ENCODE results near the gene PANK4. TPM values are rescaled to one million over a fixed set of nuclear protein-coding genes. Genes with fewer than 3 reads are reported as not detected.

The PANK4 gene
- total and polyA plus RNA-seq, 9 of the 15 experiments (the other 6 are each of a cell fraction or from before 2014, with no cell fraction given): 0.93 to 55.6 (median 31.5) TPM

- peak; percentile 53 to 55 for TF ChIP-seq E2F6 (IDR thresholded peaks at IDR 0.05; ENCODE audit: borderline replicate concordance in 1 of 2, extremely low read depth in 1 of 2, insufficient read depth in 1 of 2, insufficient read length in 1 of 2, low read depth in 1 of 2, low read length in 1 of 2, poor library complexity in 1 of 2, severe bottlenecking in 1 of 2)
- TF ChIP-seq HMG20A (CRISPR knock-in tag; conservative IDR thresholded peaks at IDR 0.05): no peak
- no peak for TF ChIP-seq CBX5 (IDR thresholded peaks at IDR 0.05; ENCODE audit: borderline replicate concordance, low read depth)
- TF ChIP-seq NONO (IDR thresholded peaks at IDR 0.05; ENCODE audit: low read depth in 2 of 2, low read length in 1 of 2): no peak
- no peak for TF ChIP-seq ZNF444 (CRISPR knock-in tag; IDR thresholded peaks at IDR 0.05)
- peak; percentile 64 for TF ChIP-seq ZNF263 (CRISPR knock-in tag; IDR thresholded peaks at IDR 0.05; ENCODE audit: borderline replicate concordance)
- no peak for TF ChIP-seq SRSF1 (IDR thresholded peaks at IDR 0.05; ENCODE audit: low read depth, low read length)
- no peak for TF ChIP-seq STAT6 (CRISPR knock-in tag; IDR thresholded peaks at IDR 0.05)
- TF ChIP-seq EP300 (IDR thresholded peaks at IDR 0.05; ENCODE audit: low read length): no peak
- 0 out of 2 replicates have a peak, but pooled peaks have one; percentile 34 for TF ChIP-seq NFRKB (IDR thresholded peaks at IDR 0.05; ENCODE audit: low read depth)
- no peak for TF ChIP-seq RBM15 (IDR thresholded peaks at IDR 0.05; ENCODE audit: insufficient read depth, low read length)
- 0 out of 2 replicates have a peak, but pooled peaks have one; percentile 2 for TF ChIP-seq JUN (IDR thresholded peaks at IDR 0.05; ENCODE audit: borderline replicate concordance, low read depth, low read length)
- TF ChIP-seq JUN (CRISPR knock-in tag; IDR thresholded peaks at IDR 0.05; ENCODE audit: borderline replicate concordance): no peak
- peak; percentile 51; the same call in 1 of the 2 replicates for TF ChIP-seq CBFA2T3 (IDR thresholded peaks at IDR 0.05)
- no peak for TF ChIP-seq SREBF1 (IDR thresholded peaks at IDR 0.05; ENCODE audit: borderline replicate concordance, low read depth, low read length)
- TF ChIP-seq ZBTB2 (IDR thresholded peaks at IDR 0.05): no peak
- TF ChIP-seq HMGN3 (IDR thresholded peaks at IDR 0.05; ENCODE audit: borderline replicate concordance, extremely low read depth, insufficient read length, low read depth, low read length): no peak
- no peak for TF ChIP-seq PHB (CRISPR knock-in tag; IDR thresholded peaks at IDR 0.05)
- TF ChIP-seq MXI1 (IDR thresholded peaks at IDR 0.05; ENCODE audit: low read depth, low read length): no peak
- TF ChIP-seq NFYB (IDR thresholded peaks at IDR 0.05; ENCODE audit: extremely low read depth, insufficient read length): no peak
- peak; percentile 67 for TF ChIP-seq ZBTB7A (IDR thresholded peaks at IDR 0.05; ENCODE audit: borderline replicate concordance, control insufficient read depth, low read depth, low read length)
- no peak for TF ChIP-seq BMI1 (IDR thresholded peaks at IDR 0.05; ENCODE audit: low read length)
- TF ChIP-seq GTF2E2 (tag; IDR thresholded peaks at IDR 0.05): no peak
- TF ChIP-seq BRF1 (IDR thresholded peaks at IDR 0.05; ENCODE audit: borderline replicate concordance, extremely low read depth, insufficient read length): no peak
These were observed 17.9 kb upstream of the PANK4 start (continued) for GRCh38 chr1:2544093-2544874.
